Bronchial epithelial cell (primary cell): Measurements from ENCODE around the gene AFDN. TPM values are rescaled to one million over a fixed set of nuclear protein-coding genes. Genes with fewer than 3 reads are reported as not detected.

ENCODE experiments used
- DNase-seq: peaks from one replicate; pipeline ENCODE4 v3.0.0-alpha.2; 2010; ENCODE audit warnings: low read depth
- FAIRE-seq: peaks from 2 replicates; lab custom pipeline; 2011; peaks lifted over from hg19 to GRCh38; lab: Jason Lieb, UNC
- H3K27me3 ChIP-seq: 2 replicates; pipeline ENCODE4 v1.5.1; 2011; ENCODE audit warnings: low read length; ENCODE audit not compliant: control insufficient read depth, insufficient read depth
- H3K36me3 ChIP-seq: 2 replicates; pipeline ENCODE4 v1.5.1; 2011; ENCODE audit warnings: low read length; ENCODE audit not compliant: control insufficient read depth, insufficient read depth
- H3K4me3 ChIP-seq: 2 replicates; pipeline ENCODE4 v1.5.1; 2011; ENCODE audit warnings: mild to moderate bottlenecking, low read depth, low read length, control low read depth
- total RNA-seq: library from RNA; depleted of rRNA; stranded (reverse); fragments of >200 nt; gene quantifications from 2 replicates; pipeline ENCODE4 v1.2.1, GENCODE V29; 2014
- TF ChIP-seq, protein P1 (sequence below): IDR thresholded peaks from 2 replicates; pipeline ENCODE4 v1.5.1; 2011; ENCODE audit warnings: mild to moderate bottlenecking, moderate library complexity, low read length, control low read depth, inconsistent platforms; ENCODE audit not compliant: insufficient read depth, severe bottlenecking

The AFDN gene
- total RNA-seq, 1 donor from 2014 or later = 146 TPM

DNA sequence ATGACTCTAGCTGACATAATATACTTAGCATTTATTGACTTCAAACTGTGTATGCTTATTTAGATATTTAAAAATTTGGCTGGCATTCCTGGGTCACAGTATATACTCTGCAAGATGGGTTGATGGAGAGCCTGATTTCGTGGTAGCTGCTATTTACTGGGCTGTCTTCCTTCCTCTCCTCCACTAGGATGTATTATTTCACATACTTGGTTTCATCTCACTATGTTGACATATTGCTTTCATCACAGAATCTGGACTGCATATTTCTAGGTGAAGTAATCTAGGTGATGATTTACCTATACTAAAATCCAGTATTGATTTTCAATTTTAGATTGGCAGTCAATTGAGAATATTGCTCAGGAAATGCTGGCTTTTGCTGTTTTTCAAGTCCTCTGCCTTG is 15.7 kb downstream of the AFDN start:
- DNase-seq (no peak), FAIRE-seq (no peak)
- TF ChIP-seq, protein P1, sequence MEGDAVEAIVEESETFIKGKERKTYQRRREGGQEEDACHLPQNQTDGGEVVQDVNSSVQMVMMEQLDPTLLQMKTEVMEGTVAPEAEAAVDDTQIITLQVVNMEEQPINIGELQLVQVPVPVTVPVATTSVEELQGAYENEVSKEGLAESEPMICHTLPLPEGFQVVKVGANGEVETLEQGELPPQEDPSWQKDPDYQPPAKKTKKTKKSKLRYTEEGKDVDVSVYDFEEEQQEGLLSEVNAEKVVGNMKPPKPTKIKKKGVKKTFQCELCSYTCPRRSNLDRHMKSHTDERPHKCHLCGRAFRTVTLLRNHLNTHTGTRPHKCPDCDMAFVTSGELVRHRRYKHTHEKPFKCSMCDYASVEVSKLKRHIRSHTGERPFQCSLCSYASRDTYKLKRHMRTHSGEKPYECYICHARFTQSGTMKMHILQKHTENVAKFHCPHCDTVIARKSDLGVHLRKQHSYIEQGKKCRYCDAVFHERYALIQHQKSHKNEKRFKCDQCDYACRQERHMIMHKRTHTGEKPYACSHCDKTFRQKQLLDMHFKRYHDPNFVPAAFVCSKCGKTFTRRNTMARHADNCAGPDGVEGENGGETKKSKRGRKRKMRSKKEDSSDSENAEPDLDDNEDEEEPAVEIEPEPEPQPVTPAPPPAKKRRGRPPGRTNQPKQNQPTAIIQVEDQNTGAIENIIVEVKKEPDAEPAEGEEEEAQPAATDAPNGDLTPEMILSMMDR = no peak

GRCh38 chr6:167843023-167843422 is 16.3 kb downstream of the AFDN start:
- no peaks in the 10 kb centered on the region for H3K36me3 ChIP-seq
- TF ChIP-seq, protein P1 = no peak
- no peak for FAIRE-seq
- DNase-seq = no peak
- H3K4me3 ChIP-seq = no peak overlapping the region
- H3K27me3 ChIP-seq = no peaks in the 10 kb centered on the region

More for the DNA sequence above, 15.7 kb downstream of the AFDN start:
- no peak overlapping the region for H3K4me3 ChIP-seq
- no peaks in the 10 kb centered on the region for H3K36me3 ChIP-seq
- H3K27me3 ChIP-seq = no peaks in the 10 kb centered on the region

DNA sequence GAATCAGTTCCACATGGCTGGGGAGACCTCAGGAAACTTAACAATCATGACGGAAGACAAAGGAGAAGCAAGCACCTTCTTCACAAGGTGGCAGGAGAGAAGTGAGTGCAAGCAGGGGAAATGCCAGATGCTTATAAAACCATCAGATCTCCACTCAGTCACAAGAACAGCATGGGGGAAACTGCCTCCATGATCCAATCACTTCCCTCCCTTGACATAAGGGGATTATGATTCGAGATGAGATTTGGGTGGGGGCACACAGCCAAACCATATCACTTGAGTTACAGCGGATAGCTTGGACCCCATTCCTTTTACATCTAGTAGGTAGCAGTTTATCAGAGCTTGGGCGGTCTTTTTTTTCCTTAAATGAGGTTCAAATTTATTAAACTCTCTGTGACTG is 19.1 kb downstream of the AFDN start:
- no peak for DNase-seq
- Histone ChIP-seq H3K27me3 (no peaks in the 10 kb centered on the region), H3K4me3 (no peak overlapping the region), H3K36me3 (no peaks in the 10 kb centered on the region)
- TF ChIP-seq, protein P1 = no peak
- FAIRE-seq = no peak

DNA sequence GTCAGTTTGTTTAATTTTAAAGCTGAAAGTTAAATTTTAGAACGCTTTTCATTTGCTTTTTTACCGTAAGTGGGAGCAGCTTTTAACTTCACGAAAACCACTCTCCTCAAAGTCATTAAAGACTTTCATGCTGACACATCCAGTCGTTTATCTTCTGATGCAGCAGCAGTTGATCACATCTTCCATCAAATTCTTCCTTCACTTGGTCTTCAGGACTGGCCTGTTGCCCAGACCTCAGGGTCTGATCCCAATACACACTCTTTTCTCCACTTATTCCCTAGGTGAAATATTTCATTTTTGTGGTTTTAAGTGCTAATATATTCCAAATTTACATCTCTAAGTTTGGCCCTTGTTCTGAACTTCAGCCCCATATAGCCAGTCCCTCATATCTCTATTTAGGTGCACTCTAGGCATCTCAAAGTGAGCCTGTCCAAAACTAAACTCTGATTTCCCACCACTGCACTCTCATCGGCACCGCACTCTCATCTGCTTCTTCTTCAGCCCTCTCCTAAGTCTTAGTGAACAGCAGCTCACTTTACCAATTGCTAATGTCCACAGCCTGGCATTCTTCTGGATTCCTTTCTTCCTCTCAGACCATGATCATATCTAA is 20.4 kb downstream of the AFDN start:
- DNase-seq (no peak), FAIRE-seq (no peak)
- TF ChIP-seq, protein P1 = no peak
- Histone ChIP-seq H3K4me3 (no peak overlapping the region), H3K27me3 (no peaks in the 10 kb centered on the region), H3K36me3 (no peaks in the 10 kb centered on the region)

- TF ChIP-seq, protein P1 = no peak
- DNase-seq = no peak
- Histone ChIP-seq H3K4me3 (no peak overlapping the region), H3K27me3 (no peaks in the 10 kb centered on the region), H3K36me3 (no peaks in the 10 kb centered on the region)
- no peak for FAIRE-seq
Measured at GRCh38 chr6:167847936-167848335, 21.2 kb downstream of the AFDN start.

- FAIRE-seq = no peak
- H3K4me3 ChIP-seq = no peak overlapping the region
- TF ChIP-seq, protein P1 = no peak
- H3K36me3 ChIP-seq = no peaks in the 10 kb centered on the region
- no peak for DNase-seq
- H3K27me3 ChIP-seq = no peaks in the 10 kb centered on the region
Measured at GRCh38 chr6:167848783-167849182, 22.1 kb downstream of the AFDN start.
